AG08395 (cell line): ENCODE measurements around the gene KLF15.

Source experiments
- DNase-seq: peaks from one replicate; pipeline ENCODE4 v3.0.0; 2012; ENCODE audit warnings: mixed read lengths, low spot score

The KLF15 gene

GRCh38 chr3:126320517-126321293 is 36.5 kb downstream of the KLF15 start:
- no peak for DNase-seq

- no peak for DNase-seq
These were observed 37.4 kb downstream of the KLF15 start for GRCh38 chr3:126319701-126320295.

GRCh38 chr3:126317029-126317996 is 39.9 kb downstream of the KLF15 start:
- no peak for DNase-seq

- no peak for DNase-seq
These were observed 40.7 kb downstream of the KLF15 start for GRCh38 chr3:126316501-126316939.

GRCh38 chr3:126316031-126316461 is 41.2 kb downstream of the KLF15 start:
- no peak for DNase-seq

GRCh38 chr3:126314790-126315658 is 42.2 kb downstream of the KLF15 start:
- no peak for DNase-seq

DNA sequence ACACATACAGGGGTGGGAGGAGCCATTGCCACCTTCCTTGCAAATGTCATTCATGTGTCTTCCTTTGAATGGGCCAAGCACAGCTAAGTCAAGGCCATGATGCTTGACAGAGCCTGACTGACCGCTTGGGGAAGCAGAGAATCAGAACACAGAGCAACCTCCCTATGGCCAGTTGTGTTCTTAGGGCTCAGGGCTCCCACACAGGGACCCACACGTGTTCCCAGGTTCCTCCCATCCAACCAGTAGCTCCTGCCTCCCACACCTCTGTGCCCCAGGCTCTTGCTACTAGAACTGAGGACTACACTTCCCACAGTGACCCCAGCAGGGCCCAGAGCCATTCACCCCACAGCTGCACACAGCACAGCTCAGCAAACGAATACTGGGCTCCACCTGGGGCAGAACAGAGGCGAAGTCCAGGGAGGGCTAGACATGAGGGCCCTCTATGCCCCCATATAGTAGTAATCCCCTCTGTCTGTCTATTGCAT is 42.9 kb downstream of the KLF15 start:
- no peak for DNase-seq

- no peak for DNase-seq
These were observed 43.5 kb downstream of the KLF15 start for GRCh38 chr3:126313580-126314304.

DNA sequence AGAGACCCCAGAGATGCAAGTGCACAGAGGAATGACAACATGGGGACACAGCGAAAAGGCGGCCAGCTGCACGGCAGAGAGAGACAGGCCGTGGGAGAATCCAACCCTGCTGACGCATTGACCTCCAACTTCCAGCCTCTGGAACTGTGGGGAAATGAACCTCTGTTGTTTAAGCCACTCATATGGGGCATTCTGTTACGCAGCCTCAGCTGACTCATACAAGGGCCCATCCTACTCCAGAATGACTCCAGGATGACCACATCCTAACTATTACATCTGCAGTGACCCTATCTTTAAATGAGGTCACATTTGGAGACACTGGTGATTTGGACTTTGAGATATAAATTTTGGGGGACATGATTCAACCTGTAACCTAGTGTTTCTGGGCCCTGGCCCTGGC is 44.0 kb downstream of the KLF15 start:
- DNase-seq = no peak

DNA sequence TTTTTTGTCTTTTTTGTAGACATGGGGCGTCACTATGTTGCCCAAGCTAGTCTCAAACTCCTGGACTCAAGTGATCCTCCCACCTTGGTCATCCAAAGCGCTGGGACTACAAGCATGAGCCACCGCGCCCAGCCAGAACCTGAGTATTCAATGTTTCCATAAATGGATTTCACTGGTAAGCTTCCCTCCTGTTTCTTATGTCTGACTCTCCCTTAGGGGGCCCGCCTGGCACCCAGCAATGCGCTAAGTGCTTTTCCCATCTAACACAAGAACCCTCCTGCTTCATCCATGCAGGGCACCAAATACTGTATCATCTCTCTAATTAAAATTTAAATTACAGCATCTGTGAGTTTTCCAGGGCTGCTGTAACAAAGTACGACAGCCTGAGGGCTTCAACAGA is 44.9 kb downstream of the KLF15 start:
- DNase-seq = no peak

- DNase-seq = no peak
These were observed 45.8 kb downstream of the KLF15 start for GRCh38 chr3:126311338-126311978.

- no peak for DNase-seq
These were observed 46.4 kb downstream of the KLF15 start for GRCh38 chr3:126310816-126311215.

DNA sequence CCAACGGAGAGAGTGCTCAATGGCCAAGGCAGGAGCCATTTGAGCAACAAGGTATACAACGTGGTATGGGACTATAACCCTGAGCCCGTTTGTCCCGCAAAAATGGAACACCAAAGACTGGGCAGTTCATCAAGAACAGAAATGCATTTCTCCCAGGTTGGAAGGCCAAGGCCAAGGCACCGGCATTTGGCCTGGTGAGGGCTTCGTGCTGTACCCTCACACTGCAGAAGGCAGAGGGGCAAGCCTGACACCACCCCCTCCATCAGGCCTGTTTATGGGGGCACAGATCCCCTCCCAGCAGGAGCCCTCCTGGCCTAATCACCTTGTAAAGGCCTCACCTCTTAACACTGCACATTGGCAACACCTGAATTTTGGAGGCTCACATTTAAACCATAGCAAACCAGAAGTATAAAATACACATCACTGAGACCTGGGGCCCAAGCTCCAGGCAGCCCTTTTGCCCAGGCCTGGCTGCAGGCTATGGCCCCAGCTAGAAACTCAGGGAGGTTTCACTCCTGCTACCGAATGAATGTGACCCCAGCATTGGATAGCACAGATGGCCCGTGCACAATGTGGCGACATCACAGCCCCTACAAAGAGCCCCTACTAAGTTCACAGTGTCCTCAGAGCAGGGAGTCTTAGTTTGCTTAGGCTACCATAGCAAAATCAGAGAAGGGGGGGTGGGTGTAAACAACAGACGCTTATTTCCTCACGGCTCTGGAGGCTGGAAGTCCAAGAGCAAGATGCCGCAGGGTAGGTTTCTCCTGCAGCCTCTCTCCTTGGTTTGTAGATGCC is 47.1 kb downstream of the KLF15 start:
- no peak for DNase-seq

DNA sequence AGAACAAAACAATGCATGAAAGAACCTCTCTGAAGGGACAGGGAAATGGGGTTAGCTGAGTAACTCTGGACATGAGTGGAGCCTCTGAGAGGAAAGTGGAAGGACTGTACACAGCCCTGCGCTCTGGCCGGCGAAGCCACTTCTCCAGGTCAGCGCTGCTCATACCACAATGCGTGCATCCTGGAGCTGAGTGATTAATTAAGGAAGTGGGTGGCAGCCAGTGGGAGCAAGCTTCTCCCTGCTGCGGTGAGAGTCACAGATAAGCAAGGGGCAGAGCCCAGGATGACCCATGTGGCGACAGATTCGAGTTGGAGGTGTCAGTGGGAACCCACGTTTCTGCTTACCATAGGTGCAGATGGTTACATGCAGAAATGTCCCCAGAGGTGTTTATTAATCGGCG is 48.0 kb downstream of the KLF15 start:
- DNase-seq = no peak

DNA sequence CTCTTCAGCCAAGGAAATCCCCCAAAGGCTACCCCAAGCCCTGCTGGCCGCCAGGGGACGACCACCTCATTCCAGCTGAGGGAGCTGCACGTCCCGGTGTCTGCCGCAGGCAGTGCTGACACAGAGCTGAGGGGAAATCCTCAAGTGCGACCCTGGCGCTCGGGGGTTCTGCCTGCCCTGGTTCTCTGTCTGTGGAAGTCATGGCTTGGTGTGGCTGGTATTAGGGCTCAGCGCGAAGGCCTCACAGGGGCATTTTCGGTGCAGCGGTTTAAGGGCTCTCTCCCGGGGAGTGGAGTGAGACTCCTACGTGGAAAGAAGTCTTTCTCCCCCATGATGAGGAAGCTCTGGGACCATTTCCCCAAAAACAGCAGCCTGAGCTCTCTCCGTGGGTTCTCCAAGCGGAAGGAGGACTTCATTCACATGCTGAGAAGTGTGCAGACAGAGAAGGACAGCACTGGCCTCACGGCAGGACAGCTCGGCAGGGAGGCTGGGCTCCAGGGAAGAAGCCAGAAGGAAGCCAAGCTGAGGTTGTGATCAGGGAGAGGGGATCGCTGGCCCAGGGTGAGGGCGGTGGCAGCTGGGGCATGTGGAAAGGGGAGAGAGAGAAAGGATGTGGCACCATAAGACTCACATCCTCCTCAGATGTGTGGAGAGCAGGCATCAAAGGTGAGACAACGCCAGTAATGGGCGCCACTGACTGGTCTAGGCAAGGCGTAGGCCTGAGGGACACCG is 48.6 kb downstream of the KLF15 start:
- DNase-seq = no peak

DNA sequence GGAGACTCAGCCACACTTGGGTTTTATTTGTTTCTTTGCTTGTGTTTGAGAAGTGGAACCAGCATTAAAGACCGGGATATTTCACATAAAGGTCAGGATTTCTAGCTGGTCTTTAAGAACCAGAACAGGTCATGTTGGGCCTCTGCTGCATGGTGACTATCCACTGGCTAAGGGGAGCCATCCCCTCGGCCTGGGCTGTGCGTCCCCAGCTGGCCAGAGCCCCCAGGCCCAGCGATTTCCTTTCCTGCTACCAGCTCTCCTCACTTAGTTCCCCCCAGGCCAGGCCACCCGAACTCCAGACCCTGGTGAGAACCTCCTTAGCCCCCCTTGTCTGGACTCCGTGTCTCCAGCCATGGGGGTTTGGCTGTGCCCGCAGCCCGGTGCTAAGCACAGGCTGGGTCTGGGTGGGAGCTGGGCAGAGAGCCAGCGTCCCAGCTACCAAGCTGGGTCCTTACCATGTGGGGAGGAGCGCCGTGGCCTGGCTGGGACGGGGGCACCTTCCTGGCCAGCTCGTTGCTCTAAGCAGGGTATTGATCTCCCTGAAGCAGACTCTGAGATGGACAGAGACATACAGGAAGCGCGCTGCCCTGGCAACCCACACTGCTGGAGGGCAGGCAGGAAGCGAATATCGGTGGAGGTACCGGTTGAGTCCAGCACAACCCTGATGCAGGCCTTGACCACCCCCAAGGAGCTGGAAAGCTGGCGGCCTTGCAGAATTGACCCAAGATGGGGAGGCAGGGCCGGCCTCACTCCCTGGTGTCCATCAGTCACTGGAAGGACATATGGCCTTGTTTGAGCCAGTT is 49.4 kb downstream of the KLF15 start:
- no peak for DNase-seq

GRCh38 chr3:126306888-126307482 is 50.2 kb downstream of the KLF15 start:
- no peak for DNase-seq
